Lung (tissue), 12 donors: ENCODE measurements around the gene FAM83F. TPM values are rescaled to one million over a fixed set of nuclear protein-coding genes. Genes with fewer than 3 reads are reported as not detected.

Experiments
- ATAC-seq: fragments of 200-7000 bp; cut with Tn5 transposase; one replicate; pipeline ENCODE4 v1.9.1; 2020; ENCODE audit warnings: moderate number of reproducible peaks; ENCODE audit not compliant: insufficient read depth, low FRiP score
- DNase-seq, 3 donors: peaks; one replicate each; pipeline ENCODE4 v3.0.0-alpha.2; 2013 to 2017
- H3K27ac ChIP-seq, 2 donors: one replicate each; pipeline ENCODE4 v1.5.1; 2013; ENCODE audit warnings: mild to moderate bottlenecking in 2 of 2, moderate library complexity in 2 of 2, control low read depth in 1 of 2, inconsistent platforms in 1 of 2, low read depth in 1 of 2, low read length in 1 of 2
- H3K27me3 ChIP-seq, 3 donors: one replicate each; pipeline ENCODE4 v1.5.1; 2013; ENCODE audit warnings: low read length in 2 of 3; ENCODE audit not compliant: control insufficient read depth in 3 of 3, insufficient read depth in 3 of 3
- H3K36me3 ChIP-seq, 4 donors: one replicate each; pipeline ENCODE4 v1.5.1; 2013; ENCODE audit warnings: low read length in 4 of 4, mild to moderate bottlenecking in 1 of 4, moderate library complexity in 1 of 4; ENCODE audit not compliant: control insufficient read depth in 4 of 4, insufficient read depth in 4 of 4
- H3K4me1 ChIP-seq, 5 donors: one replicate each; pipeline ENCODE4 v1.5.1; 2013; ENCODE audit warnings: low read length in 5 of 5, mild to moderate bottlenecking in 2 of 5, moderate library complexity in 1 of 5; ENCODE audit not compliant: control insufficient read depth in 5 of 5, insufficient read depth in 5 of 5
- H3K4me3 ChIP-seq: one replicate; pipeline ENCODE4 v1.5.1; 2013; ENCODE audit warnings: mild to moderate bottlenecking, control low read depth, moderate library complexity
- H3K9ac ChIP-seq, 2 donors: one replicate each; pipeline ENCODE4 v1.5.1; 2013; ENCODE audit warnings: low read length in 2 of 2, control low read depth in 1 of 2; ENCODE audit not compliant: insufficient read depth in 1 of 2
- H3K9me3 ChIP-seq, 4 donors: one replicate each; pipeline ENCODE4 v1.5.1; 2013; ENCODE audit warnings: low read length in 3 of 4, mild to moderate bottlenecking in 1 of 4, moderate library complexity in 1 of 4; ENCODE audit not compliant: control insufficient read depth in 4 of 4, insufficient read depth in 3 of 4
- CTCF ChIP-seq: IDR thresholded peaks from 2 replicates; pipeline ENCODE4 v1.5.1; 2012; ENCODE audit warnings: mild to moderate bottlenecking; ENCODE audit errors: control extremely low read depth, extremely low read depth
- WGBS, 2 donors: extraction: QIAGEN DNeasy Blood & Tissue Kit; methylation state at CpG; one replicate each; pipeline ENCODE4 v1.1.7; 2013; 5-methylcytosine and 5-hydroxymethylcytosine counted together
- polyA plus RNA-seq, 2 donors: library from polyadenylated mRNA; stranded (reverse); fragments of 200-250 nt; gene quantifications; one replicate each; pipeline ENCODE4 v1.2.1, GENCODE V29; 2013
- total RNA-seq, 2 donors: library from RNA; depleted of rRNA in 1 of 2; stranded (reverse); fragments of >200 nt in 1 of 2; gene quantifications; one replicate each; pipeline ENCODE4 v1.2.1, GENCODE V29; 2014 to 2021
- donor health status: control.
- donor health status: control.
- donor health status: Bipolar disorder and iron deficiency.
- donor health status: healthy.
- donor health status: DM: yes; HTN: yes; CAD: no.

FAM83F gene
- total and polyA plus RNA-seq, 4 donors, result 0.53 to 3.0 (median 0.94) TPM

- H3K4me1 ChIP-seq, result peaks cover 0 to 7% (median 2%) of the 10 kb centered on the region in 5 donors
- DNase-seq (no peak), ATAC-seq (no peak)
- 89 to 95% methylated on average over 5 of the region's 5 CpGs for WGBS, 2 donors
- H3K36me3 ChIP-seq, result no peaks in the 10 kb centered on the region
- no peaks in the 10 kb centered on the region for H3K9me3 ChIP-seq
- peaks cover 0 to 17% (median 8%) of the 10 kb centered on the region in 3 donors for H3K27me3 ChIP-seq
- no peak overlapping the region for H3K4me3 ChIP-seq
- TF ChIP-seq CTCF, result no peak
- H3K9ac ChIP-seq, result no peak overlapping the region
- H3K27ac ChIP-seq, result no peak overlapping the region
Measured at GRCh38 chr22:40000171-40000570, 5.4 kb downstream of the FAM83F start.

- 84 to 87% methylated on average over 4 of the region's 4 CpGs for WGBS, 2 donors
- no peak for ATAC-seq
Measured at GRCh38 chr22:40001106-40001505, 6.4 kb downstream of the FAM83F start.

GRCh38 chr22:40001800-40002577, 7.2 kb downstream of the FAM83F start:
- WGBS, 2 donors, result 70 to 80% methylated on average over 14 of the region's 14 CpGs

More at GRCh38 chr22:40001106-40001505, 6.4 kb downstream of the FAM83F start:
- Histone ChIP-seq H3K27ac (no peak overlapping the region), H3K9ac (no peak overlapping the region), H3K4me3 (no peak overlapping the region), H3K27me3 (peaks cover 0 to 8% (median 5%) of the 10 kb centered on the region in 3 donors), H3K36me3 (no peaks in the 10 kb centered on the region), H3K4me1 (peaks cover 0 to 7% (median 0%) of the 10 kb centered on the region in 5 donors), H3K9me3 (no peaks in the 10 kb centered on the region)
- TF ChIP-seq CTCF, result no peak
- no peak for DNase-seq

More at GRCh38 chr22:40001800-40002577, 7.2 kb downstream of the FAM83F start:
- Histone ChIP-seq H3K9ac (no peak overlapping the region), H3K4me1 (peaks cover 0 to 7% (median 0%) of the 10 kb centered on the region in 5 donors), H3K4me3 (no peak overlapping the region), H3K27me3 (peaks cover 0 to 8% (median 5%) of the 10 kb centered on the region in 3 donors), H3K27ac (no peak overlapping the region), H3K9me3 (no peaks in the 10 kb centered on the region), H3K36me3 (no peaks in the 10 kb centered on the region)
- no peak for DNase-seq
- no peak for ATAC-seq
- TF ChIP-seq CTCF, result no peak
